IMR-90 (cell line): ENCODE measurements around the gene TBC1D23. TPM values are rescaled to one million over a fixed set of nuclear protein-coding genes. Genes with fewer than 3 reads are reported as not detected.

Experiments
- ATAC-seq: fragments of 200-7000 bp; cut with Tn5 transposase; 2 replicates; pipeline ENCODE4 v1.9.1; 2020; ENCODE audit warnings: low read depth, mild to moderate bottlenecking, moderate library complexity
- BruUV-seq: library from RNA; stranded (reverse); fragments of 400-500 nt; replicated peaks from 2 replicates; lab custom pipeline; 2021; lab: Mats Ljungman, UMichigan
- CTCF ChIA-PET: fragments of 300-600 bp; formaldehyde crosslinking; extraction: SDS; loops from one replicate; lab custom pipeline; 2021; ENCODE audit warnings: antibody characterized with exemption; lab: Yijun Ruan, JAX
- POLR2A ChIA-PET: fragments of 300-600 bp; sonication (Branson Sonifier 250); formaldehyde crosslinking; loops from one replicate; lab custom pipeline; 2022; ENCODE audit warnings: antibody characterized with exemption; ENCODE audit not compliant: unreplicated experiment; lab: Charles Lee
- DNase-seq: peaks from one replicate; pipeline ENCODE4 v3.0.0; 2013
- H2AFZ ChIP-seq: replicated peaks from 2 replicates; pipeline ENCODE3; 2013; ENCODE audit warnings: low read length, mild to moderate bottlenecking; ENCODE audit not compliant: poor library complexity
- H2AK5ac ChIP-seq: 2 replicates; pipeline ENCODE4 v1.6.1; 2013; ENCODE audit warnings: low read depth, low read length, inconsistent platforms
- H2AK9ac ChIP-seq: replicated peaks from 2 replicates; pipeline ENCODE3; 2013; ENCODE audit warnings: mild to moderate bottlenecking, low read depth, low read length, moderate library complexity; ENCODE audit not compliant: poor library complexity
- H2BK120ac ChIP-seq: 2 replicates; pipeline ENCODE4 v1.6.1; 2013; ENCODE audit warnings: low read depth, low read length, inconsistent platforms
- H2BK15ac ChIP-seq: 3 replicates; pipeline ENCODE4 v1.6.1; 2013; ENCODE audit warnings: low read depth, low read length, inconsistent platforms
- H2BK20ac ChIP-seq: 2 replicates; pipeline ENCODE4 v1.6.1; 2013; ENCODE audit warnings: low read depth, mild to moderate bottlenecking, inconsistent platforms, low read length, moderate library complexity
- H2BK5ac ChIP-seq: 2 replicates; pipeline ENCODE4 v1.6.1; 2013; ENCODE audit warnings: mild to moderate bottlenecking, low read depth, low read length, inconsistent platforms; ENCODE audit not compliant: poor library complexity, severe bottlenecking
- H3K14ac ChIP-seq: replicated peaks from 2 replicates; pipeline ENCODE4 v1.6.1; 2013; ENCODE audit warnings: low read depth, low read length, inconsistent platforms
- H3K18ac ChIP-seq: 2 replicates; pipeline ENCODE4 v1.6.1; 2013; ENCODE audit warnings: low read depth, low read length, control low read depth
- H3K23ac ChIP-seq: 2 replicates; pipeline ENCODE4 v1.6.1; 2013; ENCODE audit warnings: low read depth, low read length, inconsistent platforms
- H3K27ac ChIP-seq: 2 replicates; pipeline ENCODE4 v1.5.1; 2013; ENCODE audit warnings: mild to moderate bottlenecking, control low read depth, low read length; ENCODE audit not compliant: insufficient read depth
- H3K27me3 ChIP-seq: 2 replicates; pipeline ENCODE4 v1.6.1; 2013; ENCODE audit warnings: low read length; ENCODE audit not compliant: control insufficient read depth, insufficient read depth
- H3K36me3 ChIP-seq: 2 replicates; pipeline ENCODE4 v1.6.1; 2013; ENCODE audit warnings: low read length, mixed read lengths; ENCODE audit not compliant: control insufficient read depth, insufficient read depth
- H3K4ac ChIP-seq: 2 replicates; pipeline ENCODE4 v1.6.1; 2013; ENCODE audit warnings: low read depth, low read length, inconsistent platforms
- H3K4me1 ChIP-seq: 2 replicates; pipeline ENCODE4 v1.6.1; 2013; ENCODE audit warnings: low read length, mixed read lengths; ENCODE audit not compliant: control insufficient read depth, insufficient read depth
- H3K4me2 ChIP-seq: 2 replicates; pipeline ENCODE4 v1.6.1; 2013; ENCODE audit warnings: low read depth, mild to moderate bottlenecking, control low read depth, low read length, moderate library complexity
- H3K4me3 ChIP-seq: 2 replicates; pipeline ENCODE4 v1.5.1; 2013; ENCODE audit warnings: low read depth, mild to moderate bottlenecking, control low read depth, low read length, moderate library complexity; ENCODE audit not compliant: insufficient read depth
- H3K56ac ChIP-seq: 2 replicates; pipeline ENCODE4 v1.6.1; 2013; ENCODE audit warnings: low read length, inconsistent platforms; ENCODE audit not compliant: insufficient read depth; ENCODE audit errors: extremely low read depth
- H3K79me1 ChIP-seq, 2 experiments: 2 replicates each; pipeline ENCODE4 v1.6.1; 2013; ENCODE audit warnings: low read length in 2 of 2, inconsistent platforms in 1 of 2, low read depth in 1 of 2
- H3K9ac ChIP-seq: 2 replicates; pipeline ENCODE4 v1.6.1; 2013; ENCODE audit warnings: low read depth, low read length, control low read depth
- H3K9me1 ChIP-seq: 2 replicates; pipeline ENCODE4 v1.6.1; 2013; ENCODE audit warnings: low read length, inconsistent platforms; ENCODE audit not compliant: insufficient read depth
- H3K9me3 ChIP-seq: 2 replicates; pipeline ENCODE4 v1.6.1; 2013; ENCODE audit warnings: low read length; ENCODE audit not compliant: control insufficient read depth, insufficient read depth
- H4K20me1 ChIP-seq: 2 replicates; pipeline ENCODE4 v1.6.1; 2013; ENCODE audit warnings: low read length, inconsistent platforms; ENCODE audit not compliant: insufficient read depth
- H4K5ac ChIP-seq: 2 replicates; pipeline ENCODE4 v1.6.1; 2013; ENCODE audit warnings: mild to moderate bottlenecking, low read depth, low read length, control low read depth
- H4K8ac ChIP-seq, 2 experiments: 2 replicates each; pipeline ENCODE4 v1.6.1; 2013; ENCODE audit warnings: low read depth in 2 of 2, low read length in 2 of 2, control low read depth in 1 of 2, inconsistent platforms in 1 of 2
- H4K91ac ChIP-seq: 2 replicates; pipeline ENCODE4 v1.6.1; 2013; ENCODE audit warnings: low read depth, low read length, inconsistent platforms; ENCODE audit not compliant: insufficient read depth
- BHLHE40 ChIP-seq: fragments of 150-350 bp; IDR thresholded peaks from 2 replicates; pipeline ENCODE4 v1.6.1; 2016; ENCODE audit warnings: mild to moderate bottlenecking, low read depth, low read length
- MAFK ChIP-seq: IDR thresholded peaks from 2 replicates; pipeline ENCODE4 v1.6.1; 2012; ENCODE audit warnings: low read depth, low read length, improper control_type of control experiment
- MAZ ChIP-seq: IDR thresholded peaks from 2 replicates; pipeline ENCODE4 v1.6.1; 2012; ENCODE audit warnings: low read depth, mild to moderate bottlenecking, low read length, improper control_type of control experiment, moderate library complexity, borderline replicate concordance
- WGBS, 2 experiments: methylation state at CpG; one replicate each; pipeline versions ENCODE4 v1.1.5 to v1.1.7; 2013; ENCODE audit warnings: missing lambda C conversion rate in 2 of 2; ENCODE audit not compliant: insufficient read length in 1 of 2; ENCODE audit errors: extremely low coverage in 2 of 2; 5-methylcytosine and 5-hydroxymethylcytosine counted together
- dilution Hi-C: fragments of 300-500 bp; cut with HindIII; formaldehyde crosslinking; loops from one replicate; pipeline ENCODE4 v1.14.3; 2018; ENCODE audit warnings: low sequenced_read_pairs; ENCODE audit not compliant: unreplicated experiment
- in situ Hi-C: fragments of 300-500 bp; cut with MboI; formaldehyde crosslinking; loops from 3 replicates; pipeline ENCODE4 v1.14.3; 2019; ENCODE audit warnings: low sequenced_read_pairs, inconsistent platforms, mixed read lengths
- intact Hi-C: fragments of 100-400 bp; cut with micrococcal nuclease; formaldehyde crosslinking; loops from 2 replicates; pipeline ENCODE4 v1.10.0; 2022
- polyA plus RNA-seq, 3 experiments: library from polyadenylated mRNA; depleted of rRNA; stranded (reverse); fragments of >200 nt; gene quantifications; 2 replicates each; pipeline ENCODE4 v1.2.3, GENCODE V29; 2012; ENCODE audit warnings: low replicate concordance in 1 of 3
- total RNA-seq: library from RNA; depleted of rRNA; stranded (reverse); fragments of >200 nt; gene quantifications from 2 replicates; pipeline ENCODE4 v1.2.3, GENCODE V29; 2012

Gene TBC1D23
- total and polyA plus RNA-seq, 2 of the 4 experiments (the other 2 are of a cell fraction): 21.2 to 67.0 TPM

- H4K8ac ChIP-seq: no peak overlapping the region
- H2BK15ac ChIP-seq: no peak overlapping the region
- H3K4ac ChIP-seq: no peak overlapping the region
- H2AFZ ChIP-seq: no peak overlapping the region
- no peak overlapping the region for H2BK5ac ChIP-seq
- dilution Hi-C loops (no loop called here), intact Hi-C loops (no loop called here), in situ Hi-C loops (no loop called here)
- H3K27ac ChIP-seq: no peak overlapping the region
- H3K9me3 ChIP-seq: peaks cover 4% of the 10 kb centered on the region
- H3K23ac ChIP-seq: no peak overlapping the region
- no peak overlapping the region for H3K56ac ChIP-seq
- ChIA-PET POLR2A (no interaction called here), CTCF (no interaction called here)
- no peak overlapping the region for H2BK120ac ChIP-seq
- no peak overlapping the region for H2AK5ac ChIP-seq
- no peak overlapping the region for H3K18ac ChIP-seq
- no peak overlapping the region for H3K4me2 ChIP-seq
- no CpG with 5 or more reads among the region's 2 CpGs for WGBS, 2 experiments
- no peak overlapping the region for H4K5ac ChIP-seq
- no peaks in the 10 kb centered on the region for H3K27me3 ChIP-seq
- no peak overlapping the region for H2BK20ac ChIP-seq
- H3K4me1 ChIP-seq: no peaks in the 10 kb centered on the region
- no peak overlapping the region for H3K14ac ChIP-seq
- H2AK9ac ChIP-seq: no peak overlapping the region
- peaks cover 3% of the 10 kb centered on the region; the same call in 1 of the 2 replicates for H3K9me1 ChIP-seq
- no TSS peak for BruUV-seq
- 0 out of 2 replicates have a peak, but pooled peaks cover 4% of the 10 kb centered on the region for H4K20me1 ChIP-seq
- no peak overlapping the region for H4K91ac ChIP-seq
- ATAC-seq (no peak), DNase-seq (no peak)
- H3K9ac ChIP-seq: no peak overlapping the region
- no peak overlapping the region for H3K4me3 ChIP-seq
- H3K36me3 ChIP-seq: peaks cover 33% of the 10 kb centered on the region
- TF ChIP-seq BHLHE40: no peak
- TF ChIP-seq MAFK: no peak
- no peak for TF ChIP-seq MAZ
- peaks cover 4 to 5% of the 10 kb centered on the region in 2 experiments; a peak in 3 of 4 replicates for H3K79me1 ChIP-seq
Observed at GRCh38 chr3:100366424-100366823, 105.6 kb downstream of the TBC1D23 start.
